Transverse colon (tissue), 4 donors: Measurements from ENCODE around the gene HNF1A.

Source experiments
- EP300 ChIP-seq: sonication (generic); formaldehyde crosslinking; IDR thresholded peaks from one replicate; pipeline ENCODE4 v1.6.1; 2017; ENCODE audit warnings: antibody characterized with exemption, low read depth
- POLR2A ChIP-seq: fragments of 450-650 bp; IDR thresholded peaks from one replicate; pipeline ENCODE4 v1.6.1; 2016; ENCODE audit warnings: antibody characterized with exemption, mild to moderate bottlenecking, moderate library complexity
- POLR2AphosphoS5 ChIP-seq, 3 donors: sonication (generic); formaldehyde crosslinking; IDR thresholded peaks; one replicate each; pipeline ENCODE4 v1.6.1; 2016; ENCODE audit warnings: antibody characterized with exemption in 3 of 3
- TF ChIP-seq, protein P1 (sequence below), 5 experiments: fragments of 200-600 bp in 3 of 5; fragments of 450-650 bp in 2 of 5; sonication (generic) in 3 of 5; IDR thresholded peaks; 1 replicate in 2 of 5; 2 replicates in 3 of 5; pipeline ENCODE4 v1.5.1; 2016 to 2017; ENCODE audit warnings: antibody characterized with exemption in 5 of 5, inconsistent platforms in 3 of 5, mild to moderate bottlenecking in 2 of 5, moderate library complexity in 1 of 5

DNA sequence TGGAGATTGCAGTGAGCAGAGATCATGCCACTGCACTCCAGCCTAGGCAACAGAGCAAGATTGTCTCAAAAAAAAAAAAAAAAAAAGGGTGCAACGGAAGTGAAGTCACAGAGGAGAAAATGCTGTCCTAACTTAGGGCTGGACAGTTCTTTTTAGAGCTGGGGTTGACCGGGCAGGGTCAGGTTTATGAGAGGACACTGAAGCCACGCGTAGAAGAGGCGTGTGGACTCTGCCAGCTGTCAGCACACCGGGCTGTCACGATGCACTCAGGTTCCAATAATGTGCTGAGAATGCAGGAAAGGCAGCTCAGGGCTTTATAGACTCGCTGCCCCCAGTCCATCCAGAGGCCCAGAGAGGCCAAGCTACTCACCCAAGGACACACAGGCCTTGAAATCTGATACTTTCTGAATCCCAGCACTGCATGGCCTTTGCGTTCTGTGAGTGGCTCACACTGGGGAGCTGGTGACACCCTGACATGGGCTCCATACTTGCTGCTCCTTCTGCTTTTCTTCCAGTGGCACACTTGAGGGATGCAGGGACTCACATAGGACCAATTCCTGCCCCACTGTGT lies 45.3 kb upstream of the HNF1A start:
- no peak for TF ChIP-seq POLR2A
- TF ChIP-seq POLR2AphosphoS5 (IDR thresholded peaks at IDR 0.05) = no peak
- TF ChIP-seq, protein P1, sequence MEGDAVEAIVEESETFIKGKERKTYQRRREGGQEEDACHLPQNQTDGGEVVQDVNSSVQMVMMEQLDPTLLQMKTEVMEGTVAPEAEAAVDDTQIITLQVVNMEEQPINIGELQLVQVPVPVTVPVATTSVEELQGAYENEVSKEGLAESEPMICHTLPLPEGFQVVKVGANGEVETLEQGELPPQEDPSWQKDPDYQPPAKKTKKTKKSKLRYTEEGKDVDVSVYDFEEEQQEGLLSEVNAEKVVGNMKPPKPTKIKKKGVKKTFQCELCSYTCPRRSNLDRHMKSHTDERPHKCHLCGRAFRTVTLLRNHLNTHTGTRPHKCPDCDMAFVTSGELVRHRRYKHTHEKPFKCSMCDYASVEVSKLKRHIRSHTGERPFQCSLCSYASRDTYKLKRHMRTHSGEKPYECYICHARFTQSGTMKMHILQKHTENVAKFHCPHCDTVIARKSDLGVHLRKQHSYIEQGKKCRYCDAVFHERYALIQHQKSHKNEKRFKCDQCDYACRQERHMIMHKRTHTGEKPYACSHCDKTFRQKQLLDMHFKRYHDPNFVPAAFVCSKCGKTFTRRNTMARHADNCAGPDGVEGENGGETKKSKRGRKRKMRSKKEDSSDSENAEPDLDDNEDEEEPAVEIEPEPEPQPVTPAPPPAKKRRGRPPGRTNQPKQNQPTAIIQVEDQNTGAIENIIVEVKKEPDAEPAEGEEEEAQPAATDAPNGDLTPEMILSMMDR (IDR thresholded peaks at IDR 0.05) = no peak
- TF ChIP-seq EP300 = no peak
